Endothelial cell of coronary artery (primary cell): Measurements from ENCODE around the gene RAB3D. TPM values are rescaled to one million over a fixed set of nuclear protein-coding genes. Genes with fewer than 3 reads are reported as not detected.

Experiments used
- total RNA-seq: library from RNA; depleted of rRNA; stranded (reverse); fragments of >200 nt; gene quantifications from 2 replicates; pipeline ENCODE4 v1.2.3, GENCODE V29; 2014

Gene RAB3D, protein sequence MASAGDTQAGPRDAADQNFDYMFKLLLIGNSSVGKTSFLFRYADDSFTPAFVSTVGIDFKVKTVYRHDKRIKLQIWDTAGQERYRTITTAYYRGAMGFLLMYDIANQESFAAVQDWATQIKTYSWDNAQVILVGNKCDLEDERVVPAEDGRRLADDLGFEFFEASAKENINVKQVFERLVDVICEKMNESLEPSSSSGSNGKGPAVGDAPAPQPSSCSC
- total RNA-seq, result 35.7 and 42.8 TPM in 2 replicates

DNA sequence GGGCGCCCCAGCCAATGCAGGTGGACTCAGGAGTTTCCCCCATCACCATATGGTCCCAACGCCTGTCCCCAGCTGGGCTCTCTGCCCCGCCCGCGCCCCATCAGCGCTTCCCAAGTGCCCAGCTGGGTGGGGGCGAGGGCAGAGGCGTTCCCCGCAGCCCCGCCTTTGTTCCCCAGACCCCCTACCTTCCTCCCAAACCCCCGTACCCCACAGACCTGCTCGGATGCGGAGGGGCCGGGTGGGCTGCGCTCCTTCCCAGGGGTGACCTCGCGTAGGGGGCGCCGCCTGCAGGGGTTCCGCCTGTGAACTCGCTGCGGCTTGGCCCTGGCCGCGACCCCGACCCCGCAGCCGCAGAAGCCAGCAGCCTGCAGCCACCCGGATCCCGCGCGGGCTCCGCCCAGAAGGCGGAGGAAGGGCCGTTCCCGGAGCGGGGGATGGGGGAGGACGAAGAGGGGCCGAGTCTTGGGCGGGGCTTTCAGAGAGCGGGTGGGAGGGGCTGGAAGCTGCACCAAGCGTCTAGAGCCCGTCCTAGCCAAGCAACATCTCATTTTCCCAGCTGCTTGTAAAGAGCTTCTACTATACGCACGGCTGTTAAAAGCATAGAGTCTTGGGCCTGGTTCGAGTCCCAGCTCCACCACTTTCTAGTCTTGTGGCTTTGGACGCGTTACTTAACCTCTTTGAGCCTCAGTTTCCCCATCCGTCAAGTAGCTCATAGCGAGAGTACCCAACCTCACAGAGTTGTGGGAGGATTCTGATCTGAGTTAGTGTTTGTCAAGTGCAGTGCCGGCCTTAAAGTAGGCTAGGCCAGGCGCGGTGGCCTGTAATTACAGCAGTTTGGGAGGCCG lies at the start of gene RAB3D:
Gene RAB3D, minus strand, starts transcription at position 404 of the 845 bp plus-strand sequence. CDS start 2,258 bp downstream, outside the sequence.

DNA sequence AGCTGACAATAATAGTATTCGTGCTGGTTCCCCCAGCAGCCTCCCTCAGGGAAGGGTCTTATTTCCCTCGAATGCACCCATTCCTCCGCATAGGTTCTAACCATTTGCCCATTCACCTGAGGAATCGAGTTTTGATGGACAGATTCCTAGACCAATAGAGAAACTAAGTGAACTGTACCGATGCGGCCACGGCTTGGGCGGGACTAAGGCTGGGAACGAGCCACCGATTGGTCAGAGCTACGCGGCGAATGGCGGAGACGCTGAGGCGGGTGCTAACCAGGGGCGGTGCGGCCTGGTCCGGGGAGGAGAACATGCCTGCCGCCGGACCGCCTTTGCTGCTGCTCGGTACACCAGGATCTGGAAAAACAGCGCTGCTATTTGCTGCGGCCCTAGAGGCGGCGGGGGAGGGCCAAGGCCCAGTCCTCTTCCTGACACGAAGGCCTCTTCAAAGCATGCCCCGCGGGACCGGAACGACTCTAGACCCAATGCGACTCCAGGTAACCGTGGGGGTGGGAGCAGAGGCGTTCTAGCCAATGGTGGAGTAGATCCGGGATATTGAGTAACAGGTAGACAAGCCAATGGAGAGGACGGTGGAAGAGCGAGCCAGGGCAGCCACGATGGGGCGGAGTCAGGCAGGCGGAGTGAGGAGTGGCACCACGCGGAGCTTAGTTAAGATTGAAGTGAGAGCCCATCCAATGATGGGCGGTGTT lies 35.1 kb upstream of the RAB3D start, which contains the start of gene SWSAP1:
Gene SWSAP1, plus strand, starts transcription at position 234 of the 710 bp plus-strand sequence. Its CDS starts 15 bp downstream, at position 249.

DNA sequence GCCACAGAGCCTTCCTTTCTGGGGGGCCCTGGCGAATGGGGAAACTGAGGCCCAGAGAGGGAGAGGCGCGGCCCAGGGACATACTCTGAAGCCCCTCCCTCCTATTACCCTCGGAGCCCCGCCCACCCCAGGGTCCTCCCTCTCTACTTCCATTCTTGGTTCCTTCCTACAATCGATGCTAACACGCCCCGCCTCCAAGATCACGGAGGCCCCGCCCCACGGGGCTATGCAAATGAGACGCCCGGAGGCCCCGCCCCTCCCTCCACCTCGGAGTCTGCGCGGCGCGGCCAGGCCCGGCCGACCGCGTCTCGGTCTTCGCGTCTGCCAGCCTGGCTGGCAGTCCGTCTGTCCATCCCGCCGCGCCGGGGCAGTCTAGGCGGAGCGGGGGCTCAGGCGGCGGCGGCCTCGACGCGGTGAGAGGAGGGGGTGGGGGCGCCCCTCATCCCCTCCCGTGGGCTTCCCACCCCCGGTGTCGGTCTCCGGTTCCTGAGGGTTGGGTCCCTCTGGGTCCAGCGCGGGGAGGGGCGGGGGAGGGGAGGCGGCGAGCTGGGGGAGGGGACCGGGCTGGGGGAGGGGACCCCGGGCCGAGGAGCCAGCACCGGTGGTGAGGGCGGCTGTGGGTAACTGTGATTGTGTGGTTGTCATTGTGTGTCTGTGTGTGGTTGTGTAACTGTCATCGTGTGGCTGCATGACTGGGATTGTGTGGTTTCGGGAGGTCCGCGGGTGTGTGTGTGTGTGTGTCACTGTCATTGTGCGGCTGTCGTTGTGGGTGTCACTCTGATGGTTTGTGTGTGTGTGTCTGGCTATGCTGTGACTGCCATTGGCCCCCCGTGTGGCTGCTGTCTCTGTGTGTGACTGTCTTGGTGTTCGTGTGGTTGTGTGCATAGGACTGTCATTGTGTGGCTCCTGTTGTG lies 16.0 kb upstream of the RAB3D start, which contains the start of gene PLPPR2:
Gene PLPPR2, plus strand, starts transcription at position 273 of the 914 bp plus-strand sequence. CDS start 2,242 bp downstream, outside the sequence.

DNA sequence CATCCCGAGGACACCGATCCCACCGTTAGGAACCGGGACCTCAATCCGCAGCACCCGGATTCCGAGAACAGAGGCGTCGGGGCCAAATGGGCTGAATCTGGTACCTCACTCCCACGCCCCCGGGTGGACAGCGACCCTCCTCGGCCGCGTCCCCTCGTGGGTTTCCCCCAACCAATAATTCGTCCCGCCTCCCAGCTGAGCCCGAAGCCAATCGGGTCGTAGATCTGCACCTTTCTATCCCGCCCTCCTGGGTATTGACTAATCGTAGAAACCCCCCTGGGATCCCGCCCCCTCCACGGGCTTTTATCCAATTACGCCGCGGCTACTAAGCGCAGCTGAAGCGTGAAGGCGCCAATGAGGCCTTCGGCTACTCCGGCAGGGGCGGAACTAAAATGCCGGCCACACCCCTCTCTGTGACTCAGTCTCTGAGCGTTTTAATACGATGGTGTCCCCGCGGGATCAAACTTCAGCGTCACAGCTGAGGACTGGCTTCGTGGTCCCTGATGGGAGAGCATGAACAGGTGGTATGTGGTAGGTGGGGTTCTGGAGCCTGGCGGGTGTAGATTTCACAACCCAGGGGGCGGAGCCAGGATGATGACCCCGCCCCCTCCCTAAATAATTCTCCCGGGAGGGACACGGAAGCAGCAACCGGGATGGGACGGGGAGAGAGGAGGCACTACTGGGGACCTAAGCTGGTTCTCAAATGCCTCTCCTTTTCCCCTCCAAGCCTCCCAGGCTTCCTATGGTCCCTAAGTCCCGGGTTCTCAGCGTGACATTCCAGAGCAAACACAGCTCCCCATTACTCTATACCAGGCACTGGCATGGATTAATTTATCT lies 6.9 kb upstream of the RAB3D start, which contains the start of the genes CCDC159 and TMEM205:
Gene CCDC159, plus strand, starts transcription at position 416 of the 837 bp plus-strand sequence. Its CDS starts 88 bp downstream, at position 504.
Gene TMEM205, minus strand, starts transcription at position 165 of the 837 bp plus-strand sequence. CDS start 649 bp downstream, outside the sequence.

DNA sequence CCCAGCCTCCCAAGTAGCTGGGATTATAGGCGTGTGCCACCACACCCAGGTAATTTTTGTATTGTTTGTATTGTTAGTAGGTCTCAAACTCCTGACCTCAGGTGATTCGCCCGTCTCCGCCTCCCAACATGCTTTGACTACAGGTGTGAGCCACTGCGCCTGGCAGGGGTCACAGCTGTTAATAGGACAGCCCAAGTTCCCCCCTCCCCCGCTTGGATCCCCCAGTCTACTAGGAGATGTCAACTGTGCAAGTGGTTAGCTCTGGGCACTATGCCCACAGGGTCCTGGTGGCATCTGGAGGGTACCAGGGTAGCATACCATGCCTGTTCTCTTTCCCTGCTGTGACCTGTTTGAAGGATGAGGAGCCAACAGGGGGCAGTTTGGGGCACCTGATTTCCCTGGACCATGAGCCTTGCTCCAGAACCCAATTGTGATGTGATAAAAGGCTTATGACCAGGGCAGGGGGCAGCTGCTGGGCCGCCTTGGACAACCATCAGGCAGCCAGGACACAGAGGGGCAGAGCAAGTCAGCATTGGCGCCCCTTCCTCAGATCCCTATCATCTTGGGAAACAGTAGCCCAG lies 43.7 kb downstream of the RAB3D start, which contains the start of gene TSPAN16:
Gene TSPAN16, plus strand, starts transcription at position 496 of the 581 bp plus-strand sequence. CDS start 138 bp downstream, outside the sequence.

Other genes starting within 250 kb of the RAB3D start
- 37.4 and 77.4 TPM in 2 replicates for gene SPC24, start 183.9 kb downstream of the RAB3D start, total RNA-seq
- gene KANK2, start 142.1 kb downstream of the RAB3D start, total RNA-seq, result 43.2 and 105 TPM in 2 replicates
- gene ANGPTL8, start 100.0 kb downstream of the RAB3D start, total RNA-seq, result not detected in 2 replicates
- gene DOCK6, start 77.1 kb downstream of the RAB3D start, total RNA-seq, result 46.7 and 86.6 TPM in 2 replicates
- gene TSPAN16, start 43.5 kb downstream of the RAB3D start, total RNA-seq, result not detected in 2 replicates
- gene TMEM205, start 6.6 kb upstream of the RAB3D start, total RNA-seq, result 54.2 and 67.8 TPM in 2 replicates
- 8.3 and 11.1 TPM in 2 replicates for gene CCDC159, start 6.9 kb upstream of the RAB3D start, total RNA-seq
- 6.7 and 8.4 TPM in 2 replicates for gene PLPPR2, start 15.8 kb upstream of the RAB3D start, total RNA-seq
- 0.56 and 0.72 TPM in 2 replicates for gene SWSAP1, start 35.0 kb upstream of the RAB3D start, total RNA-seq
- 6.3 and 6.7 TPM in 2 replicates for gene EPOR, start 44.7 kb upstream of the RAB3D start, total RNA-seq
- gene RGL3, start 79.7 kb upstream of the RAB3D start, total RNA-seq, result 0.27 and 1.5 TPM in 2 replicates
- 0.09 and 0.28 TPM in 2 replicates for gene ODAD3, start 95.5 kb upstream of the RAB3D start, total RNA-seq
- 109 and 151 TPM in 2 replicates for gene PRKCSH, start 96.0 kb upstream of the RAB3D start, total RNA-seq
- gene ELAVL3, start 141.4 kb upstream of the RAB3D start, total RNA-seq, result not detected in 2 replicates
- gene ZNF653, start 166.2 kb upstream of the RAB3D start, total RNA-seq, result 5.2 and 6.3 TPM in 2 replicates
- gene ECSIT, start 189.5 kb upstream of the RAB3D start, total RNA-seq, result 30.2 and 44.1 TPM in 2 replicates
- gene CNN1, start 199.2 kb upstream of the RAB3D start, total RNA-seq, result 2.0 and 6.9 TPM in 2 replicates
- 23.4 and 24.9 TPM in 2 replicates for gene ELOF1, start 219.6 kb upstream of the RAB3D start, total RNA-seq
- 0.09 TPM in 2 replicates for gene ACP5, start 238.0 kb upstream of the RAB3D start, total RNA-seq